Right cardiac atrium (tissue), 5 donors: Measurements from ENCODE around the gene PTPRM. TPM values are rescaled to one million over a fixed set of nuclear protein-coding genes. Genes with fewer than 3 reads are reported as not detected.

Source experiments
- ATAC-seq, 2 donors: fragments of 200-7000 bp; cut with Tn5 transposase; one replicate each; pipeline versions ENCODE4 v1.8.0 to v1.9.1; 2020; ENCODE audit warnings: moderate library complexity in 2 of 2, mild to moderate bottlenecking in 1 of 2
- DNase-seq, 3 donors: peaks; one replicate each; pipeline ENCODE4 v3.0.0-alpha.2; 2020
- H3K27ac ChIP-seq: one replicate; pipeline ENCODE4 v1.5.1; 2013; ENCODE audit warnings: mild to moderate bottlenecking, low read length, control low read depth, moderate library complexity
- H3K27me3 ChIP-seq: one replicate; pipeline ENCODE4 v1.6.1; 2013; ENCODE audit not compliant: control insufficient read depth, insufficient read depth
- H3K4me1 ChIP-seq: one replicate; pipeline ENCODE4 v1.6.1; 2013; ENCODE audit warnings: low read length; ENCODE audit not compliant: control insufficient read depth, insufficient read depth
- H3K4me3 ChIP-seq: one replicate; pipeline ENCODE4 v1.5.1; 2013; ENCODE audit warnings: low read length, control low read depth
- H3K9me3 ChIP-seq: one replicate; pipeline ENCODE4 v1.6.1; 2013; ENCODE audit warnings: low read length; ENCODE audit not compliant: control insufficient read depth
- WGBS: extraction: QIAGEN DNeasy Blood & Tissue Kit; methylation state at CpG from one replicate; pipeline ENCODE4 v1.1.7; 2013; 5-methylcytosine and 5-hydroxymethylcytosine counted together
- intact Hi-C, 4 donors: fragments of 100-400 bp; cut with DNase I; formaldehyde crosslinking; loops; one replicate each; pipeline versions ENCODE4 v1.11.0 to v1.14.0; 2022 to 2023
- polyA plus RNA-seq: library from polyadenylated mRNA; stranded (reverse); fragments of 200-250 nt; gene quantifications from one replicate; pipeline ENCODE4 v1.2.3, GENCODE V29; 2013
- total RNA-seq, 4 donors: library from RNA; stranded (reverse); fragmentation: NEBNext Ultra II Directional; extraction: Animal tissue kit (Norgen Biotek cat#: 25700); gene quantifications; one replicate each; pipeline ENCODE4 v1.2.1, GENCODE V29; 2021
- donor health status: healthy with polysubstance abuse.
- donor health status: DM: no; HTN: yes; CAD: no.
- donor health status: DM: no; HTN: no; CAD: no.
- donor health status: DM: no; HTN: yes; CAD: no; lungs with severe emphysema.
- donor health status: DM: yes; HTN: yes; CAD: no.

The PTPRM gene
- total and polyA plus RNA-seq, 5 donors = 55.1 to 81.5 (median 63.4) TPM

DNA sequence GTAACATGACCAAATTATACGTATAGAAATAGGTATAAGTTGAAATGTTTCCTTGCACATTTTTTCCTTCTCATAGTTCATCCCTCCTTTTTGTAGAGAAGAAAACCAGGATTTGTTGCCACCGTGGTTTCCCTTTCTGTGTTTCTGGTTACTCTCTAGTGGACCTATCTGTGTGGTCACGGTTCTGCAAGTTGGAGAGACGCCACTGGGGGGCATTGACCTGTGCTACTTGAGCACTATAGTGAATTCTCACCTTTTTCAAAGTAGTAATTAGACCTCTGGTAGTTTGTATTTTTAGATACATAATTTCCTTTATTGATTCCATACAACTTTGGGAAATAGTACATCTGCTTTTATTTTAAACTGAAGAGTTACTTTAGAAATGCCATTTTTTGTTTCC, 444.8 kb downstream of the PTPRM start:
- ATAC-seq (no peak), DNase-seq (no peak)
- no peaks in the 10 kb centered on the region for H3K9me3 ChIP-seq
- intact Hi-C loops = no loop called here
- H3K4me3 ChIP-seq = no peak overlapping the region
- no peaks in the 10 kb centered on the region for H3K4me1 ChIP-seq
- H3K27ac ChIP-seq = no peak overlapping the region
- H3K27me3 ChIP-seq = no peaks in the 10 kb centered on the region
- 71% methylated on average over 4 of the region's 4 CpGs for WGBS

DNA sequence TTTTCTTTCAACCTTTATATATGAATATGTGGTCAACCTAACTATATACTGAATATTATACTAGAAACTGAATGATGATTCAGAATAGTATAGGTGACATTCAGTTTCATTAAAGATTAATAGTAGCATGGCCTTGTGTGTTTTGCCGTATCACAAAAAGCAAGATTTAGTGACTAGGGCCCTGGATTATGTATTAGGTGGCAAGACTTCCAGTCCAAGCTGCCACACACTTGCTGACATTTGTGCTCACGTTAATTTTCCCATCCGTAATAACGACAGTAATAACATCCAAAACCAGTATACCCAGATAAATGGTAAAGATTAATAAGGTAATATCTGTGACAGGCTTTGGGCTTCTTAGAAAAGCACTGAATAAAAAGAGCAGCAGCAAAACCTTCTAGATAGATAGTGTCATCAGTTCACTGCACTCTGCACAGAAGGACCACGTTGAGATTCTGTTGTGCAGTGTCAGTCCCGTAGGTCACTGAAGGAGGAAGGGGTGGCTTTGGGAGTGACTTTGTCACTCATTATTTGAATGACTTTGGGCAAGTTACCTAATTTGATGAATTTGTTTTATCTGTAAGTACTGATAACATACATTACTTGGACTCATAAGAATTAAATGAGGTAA, 451.7 kb downstream of the PTPRM start:
- WGBS = 83% methylated on average over 6 of the region's 6 CpGs
- intact Hi-C loops = no loop called here
- Histone ChIP-seq H3K9me3 (no peaks in the 10 kb centered on the region), H3K4me1 (no peaks in the 10 kb centered on the region), H3K27me3 (no peaks in the 10 kb centered on the region), H3K27ac (no peak overlapping the region), H3K4me3 (no peak overlapping the region)
- ATAC-seq (no peak), DNase-seq (no peak)

DNA sequence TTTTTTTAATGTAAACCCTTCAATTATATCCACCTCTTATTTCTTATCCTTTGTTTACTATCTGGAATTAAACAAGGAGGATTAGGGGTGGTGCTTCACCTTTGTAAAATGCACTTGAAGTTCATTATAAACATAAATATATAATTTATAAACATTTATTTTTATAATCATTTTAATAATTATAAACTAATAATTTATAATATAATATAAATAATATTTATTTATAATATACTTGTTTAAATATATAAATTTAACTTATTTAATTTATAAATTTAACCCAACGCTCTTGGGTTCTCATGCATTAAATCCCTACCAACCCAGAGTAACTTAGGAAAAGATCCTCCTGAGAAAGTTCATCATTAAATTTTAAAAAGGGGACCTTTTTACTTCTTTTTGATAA, 452.5 kb downstream of the PTPRM start:
- WGBS = 99% methylated on average over 1 of the region's 1 CpG
- ATAC-seq (no peak), DNase-seq (no peak)
- intact Hi-C loops = no loop called here
- Histone ChIP-seq H3K27ac (no peak overlapping the region), H3K4me1 (no peaks in the 10 kb centered on the region), H3K9me3 (no peaks in the 10 kb centered on the region), H3K27me3 (no peaks in the 10 kb centered on the region), H3K4me3 (no peak overlapping the region)

DNA sequence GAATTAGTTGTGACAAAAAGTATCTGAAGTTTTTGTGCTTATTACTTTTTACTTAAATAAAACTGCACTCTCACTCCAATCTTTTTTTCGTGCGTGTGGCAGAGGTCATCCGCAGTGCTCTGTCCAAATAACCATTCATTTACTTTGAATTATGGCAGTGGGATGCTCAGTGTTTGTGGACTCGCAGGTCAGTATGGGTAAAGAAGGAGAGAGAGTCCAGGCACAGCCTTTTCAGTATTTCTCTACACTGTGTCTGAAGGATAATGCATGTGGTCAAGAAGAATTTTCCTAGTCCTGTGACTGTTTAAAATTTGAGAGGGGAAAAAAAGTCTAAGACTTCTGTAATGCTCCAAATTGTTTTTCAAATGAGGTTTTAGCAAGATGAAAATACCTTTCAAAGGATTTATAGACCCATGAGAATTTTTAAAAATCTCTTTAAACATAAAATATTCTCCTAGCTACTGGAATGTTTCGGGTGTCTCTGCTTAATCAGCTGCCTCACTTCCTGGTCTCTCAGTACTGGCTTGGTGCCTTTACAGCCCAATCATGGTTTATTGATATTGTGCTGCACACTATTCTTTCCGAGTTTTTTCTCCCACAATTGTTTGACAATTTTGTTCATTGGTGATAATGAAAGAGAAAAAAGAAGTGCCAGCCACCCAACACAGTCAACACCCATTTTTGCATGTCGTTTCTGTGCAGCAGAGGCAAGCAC, 453.2 kb downstream of the PTPRM start:
- Histone ChIP-seq H3K4me1 (no peaks in the 10 kb centered on the region), H3K27ac (no peak overlapping the region), H3K27me3 (no peaks in the 10 kb centered on the region), H3K4me3 (no peak overlapping the region), H3K9me3 (no peaks in the 10 kb centered on the region)
- ATAC-seq (peak; percentile 38 to 64), DNase-seq (no peak)
- intact Hi-C loops = no loop called here
- 70% methylated on average over 7 of the region's 7 CpGs for WGBS

DNA sequence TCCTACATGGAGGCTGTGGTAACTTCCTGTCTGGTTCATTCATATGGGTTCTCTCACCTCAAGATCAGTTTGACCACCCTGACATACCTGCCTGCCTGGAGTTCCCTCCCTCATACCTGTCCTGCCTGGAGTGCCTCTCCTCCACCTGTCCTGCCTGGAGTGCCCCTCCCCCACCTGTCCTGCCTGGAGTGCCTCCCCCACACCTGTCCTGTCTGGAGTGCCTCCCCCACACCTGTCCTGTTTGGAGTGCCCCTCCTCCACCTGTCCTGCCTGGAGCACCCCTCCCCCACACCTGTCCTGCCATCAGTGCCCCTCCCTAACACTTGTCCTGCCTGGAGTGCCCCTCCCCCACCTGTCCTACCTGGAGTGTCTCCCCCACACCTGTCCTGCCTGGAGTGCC, 461.9 kb downstream of the PTPRM start:
- Histone ChIP-seq H3K4me1 (peaks cover 3% of the 10 kb centered on the region), H3K27ac (no peak overlapping the region), H3K4me3 (no peak overlapping the region), H3K27me3 (no peaks in the 10 kb centered on the region), H3K9me3 (no peaks in the 10 kb centered on the region)
- intact Hi-C loops = no loop called here
- peak in 1 of 3 donors; percentile 34 for DNase-seq
- ATAC-seq = no peak

DNA sequence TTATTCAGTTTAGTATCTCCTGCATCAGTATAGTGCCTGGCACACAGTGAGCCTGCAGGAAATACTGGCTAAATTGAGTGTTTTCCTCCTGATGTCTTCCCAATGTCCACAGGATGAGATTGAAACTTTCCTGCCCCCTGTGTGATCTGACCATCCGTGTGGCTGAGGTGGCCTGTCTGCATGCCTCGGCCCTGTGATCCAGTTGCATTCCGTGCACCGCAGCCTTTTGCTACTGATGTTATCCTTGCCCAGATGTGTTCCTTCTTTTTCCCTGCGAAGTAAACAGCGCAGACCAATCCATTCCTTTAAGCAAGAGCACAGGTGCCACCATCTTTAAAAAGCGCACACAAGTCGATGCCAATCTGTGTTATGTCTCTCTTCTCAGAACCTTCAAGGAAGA, 462.6 kb downstream of the PTPRM start:
- no peaks in the 10 kb centered on the region for H3K27me3 ChIP-seq
- WGBS = 98% methylated on average over 8 of the region's 8 CpGs
- no peak for ATAC-seq

DNA sequence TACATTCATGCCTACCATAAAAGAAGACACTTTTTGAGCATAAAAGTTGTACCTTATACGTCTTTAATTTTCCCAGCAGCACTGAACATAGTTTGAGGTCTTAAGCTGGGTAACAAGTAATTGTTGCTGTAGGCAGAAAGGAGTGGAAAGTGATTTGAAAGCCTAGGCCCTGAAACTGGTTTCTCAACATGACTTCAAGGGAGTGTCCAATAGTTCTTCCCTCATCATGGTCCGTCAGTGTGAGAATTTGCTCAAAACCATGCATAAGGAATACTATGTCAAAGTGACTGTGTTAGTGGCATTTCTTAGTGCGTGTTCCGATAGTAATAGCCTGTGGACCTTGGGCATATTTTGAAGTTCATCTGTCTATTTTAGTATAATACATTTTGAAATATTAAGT, 463.1 kb downstream of the PTPRM start:
- Histone ChIP-seq H3K9me3 (no peaks in the 10 kb centered on the region), H3K4me1 (peaks cover 3% of the 10 kb centered on the region), H3K4me3 (no peak overlapping the region), H3K27me3 (no peaks in the 10 kb centered on the region), H3K27ac (no peak overlapping the region)
- intact Hi-C loops = no loop called here
- DNase-seq (no peak), ATAC-seq (no peak)
- 98% methylated on average over 4 of the region's 4 CpGs for WGBS

More for the DNA sequence above, 462.6 kb downstream of the PTPRM start:
- Histone ChIP-seq H3K27ac (no peak overlapping the region), H3K4me3 (no peak overlapping the region), H3K9me3 (no peaks in the 10 kb centered on the region), H3K4me1 (peaks cover 3% of the 10 kb centered on the region)
- intact Hi-C loops = no loop called here
- no peak for DNase-seq

DNA sequence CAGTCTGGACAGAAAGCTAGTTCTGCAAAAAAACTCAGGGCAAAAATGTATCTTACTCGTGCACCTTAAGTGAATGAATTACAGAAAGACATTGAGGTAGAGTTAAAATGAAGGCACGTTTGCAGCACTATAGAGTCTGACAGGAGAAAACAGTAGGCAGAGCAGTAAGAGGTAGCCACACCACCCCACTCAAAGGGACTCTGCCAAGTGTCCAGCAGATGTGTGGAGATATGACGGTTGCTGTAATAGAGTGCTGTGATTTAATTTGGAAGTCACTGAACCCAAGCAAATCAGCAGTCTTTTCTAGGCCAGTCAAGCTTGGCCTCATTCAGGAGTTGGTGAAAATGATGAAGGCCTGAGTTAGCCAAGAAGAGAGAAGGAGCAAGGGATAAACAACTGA, 464.4 kb downstream of the PTPRM start:
- Histone ChIP-seq H3K4me3 (no peak overlapping the region), H3K4me1 (peaks cover 3% of the 10 kb centered on the region), H3K27me3 (no peaks in the 10 kb centered on the region), H3K27ac (no peak overlapping the region), H3K9me3 (no peaks in the 10 kb centered on the region)
- WGBS = 69% methylated on average over 3 of the region's 3 CpGs
- no peak for DNase-seq
- ATAC-seq = peak in 1 of 2 donors; percentile 31
- intact Hi-C loops = no loop called here

DNA sequence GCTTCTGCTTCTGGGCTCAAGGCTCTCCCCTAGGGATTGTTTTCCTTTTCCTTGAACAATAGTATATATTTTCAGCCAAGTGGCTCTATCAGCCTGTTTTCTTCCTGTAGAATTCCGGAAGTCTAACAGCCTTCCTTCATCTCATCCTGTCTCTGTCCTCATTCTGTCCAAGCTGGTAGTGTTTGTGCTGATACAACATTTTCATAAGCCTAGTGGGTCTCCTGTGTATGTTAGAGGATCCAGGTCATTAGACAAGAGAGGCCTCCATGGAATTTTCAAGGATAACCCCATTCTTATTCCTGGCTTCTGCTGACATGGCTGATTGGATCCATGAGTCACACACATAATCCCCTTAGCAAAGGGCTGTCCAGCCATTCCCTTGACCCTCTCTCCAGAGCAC, 467.6 kb downstream of the PTPRM start:
- ATAC-seq = no peak
- DNase-seq = no peak
- intact Hi-C loops = no loop called here
- WGBS = 64% methylated on average over 1 of the region's 1 CpG
- no peaks in the 10 kb centered on the region for H3K27me3 ChIP-seq
- H3K27ac ChIP-seq = no peak overlapping the region
- H3K4me3 ChIP-seq = no peak overlapping the region
- H3K9me3 ChIP-seq = no peaks in the 10 kb centered on the region
- H3K4me1 ChIP-seq = peaks cover 3% of the 10 kb centered on the region

DNA sequence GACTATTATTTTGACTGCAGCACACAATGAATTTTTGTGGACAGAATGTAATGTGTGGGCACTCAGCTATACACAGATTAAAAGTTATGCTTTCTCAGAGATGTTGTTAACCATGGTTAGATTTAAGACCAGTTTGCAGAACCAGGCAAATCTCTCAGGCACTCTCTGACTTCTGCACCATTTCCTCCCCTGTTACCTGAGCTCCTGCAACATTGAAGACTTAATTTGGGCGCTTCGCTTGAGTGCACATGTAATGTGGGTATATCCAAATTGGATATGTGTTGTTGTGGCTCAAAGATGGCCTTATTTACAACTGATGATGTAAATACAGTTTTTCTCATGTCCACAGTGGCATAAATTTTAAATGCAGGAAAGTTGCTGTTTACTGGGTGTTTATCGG, 469.4 kb downstream of the PTPRM start:
- 65% methylated on average over 3 of the region's 3 CpGs for WGBS
- Histone ChIP-seq H3K4me3 (no peak overlapping the region), H3K27me3 (no peaks in the 10 kb centered on the region), H3K27ac (no peak overlapping the region), H3K9me3 (no peaks in the 10 kb centered on the region), H3K4me1 (peaks cover 2% of the 10 kb centered on the region)
- ATAC-seq = no peak
- no peak for DNase-seq
- intact Hi-C loops = no loop called here

DNA sequence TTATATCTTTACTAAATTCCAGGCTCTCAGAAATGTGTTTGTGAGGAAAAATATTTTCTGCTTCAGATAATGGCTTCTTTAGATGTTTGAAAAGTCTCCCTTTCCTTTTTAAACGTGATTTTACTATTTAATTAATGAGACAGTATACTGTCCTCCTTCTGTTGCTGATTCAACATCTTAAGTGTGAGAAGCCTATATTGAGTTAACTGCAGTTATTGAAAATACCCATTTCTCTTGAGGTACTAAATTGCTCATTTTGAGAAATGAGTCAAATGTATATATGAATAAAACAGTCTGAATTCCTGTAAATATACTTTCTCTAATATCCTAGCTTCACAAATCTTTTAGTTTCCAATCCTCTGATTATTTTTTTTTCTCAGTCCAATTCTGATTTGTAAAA, 470.2 kb downstream of the PTPRM start:
- no peak for DNase-seq
- no peaks in the 10 kb centered on the region for H3K4me1 ChIP-seq
- H3K27me3 ChIP-seq = no peaks in the 10 kb centered on the region
- ATAC-seq = no peak
- no peak overlapping the region for H3K27ac ChIP-seq
- 42% methylated on average over 1 of the region's 1 CpG for WGBS
- no peaks in the 10 kb centered on the region for H3K9me3 ChIP-seq
- H3K4me3 ChIP-seq = no peak overlapping the region
- intact Hi-C loops = no loop called here

DNA sequence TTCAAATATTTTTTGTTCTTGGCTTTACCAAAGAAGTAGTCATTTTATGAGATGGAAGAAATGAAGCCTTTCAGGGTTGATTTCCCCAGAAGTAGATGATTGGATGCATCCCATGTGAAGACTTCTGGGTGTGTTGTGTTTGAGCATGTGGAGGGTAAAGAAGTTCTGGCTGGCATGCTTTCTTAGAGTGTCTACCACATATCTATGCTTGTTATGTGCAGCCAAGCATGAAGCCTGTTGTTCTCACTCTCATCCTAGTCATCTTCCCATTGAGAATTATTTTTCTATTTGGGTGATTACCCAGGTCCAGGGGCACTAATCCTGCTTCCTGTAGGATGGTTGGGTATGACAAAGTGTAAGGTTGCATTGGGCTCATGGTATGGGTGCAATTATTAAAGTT, 472.9 kb downstream of the PTPRM start:
- H3K9me3 ChIP-seq = no peaks in the 10 kb centered on the region
- intact Hi-C loops = no loop called here
- H3K4me3 ChIP-seq = no peak overlapping the region
- DNase-seq (no peak), ATAC-seq (no peak)
- no peak overlapping the region for H3K27ac ChIP-seq
- H3K27me3 ChIP-seq = no peaks in the 10 kb centered on the region
- peaks cover 2% of the 10 kb centered on the region for H3K4me1 ChIP-seq
